ENCODE measurements around the gene MICAL2.

The MICAL2 gene

GRCh38 chr11:12157241-12157661 lies 46.9 kb downstream of the MICAL2 start:
- Histone ChIP-seq H3K79me2 (ENCODE audit: low read length) (no peaks in the 10 kb centered on the region), H3K36me3 (replicated peaks; ENCODE audit: low read depth, low read length) (no peaks in the 10 kb centered on the region), H3K4me3 (ENCODE audit: low read length) (no peak overlapping the region), H3K27ac (ENCODE audit: low read length) (no peak overlapping the region), H4K20me1 (ENCODE audit: insufficient read depth, low read length) (no peaks in the 10 kb centered on the region), H3K4me2 (ENCODE audit: low read length) (peak overlapping the region; percentile 13; the same call in 1 of the 2 replicates), H3K4me1 (ENCODE audit: low read length) (peaks cover 32% of the 10 kb centered on the region), H3K9me3 (ENCODE audit: insufficient read depth, low read length) (no peaks in the 10 kb centered on the region), H2AFZ (ENCODE audit: low read depth, low read length) (no peak overlapping the region), H3K9ac (ENCODE audit: low read length) (no peak overlapping the region), H3K27me3 (ENCODE audit: low read depth, low read length) (no peaks in the 10 kb centered on the region)
- TF ChIP-seq CTCF (IDR thresholded peaks at IDR 0.05; ENCODE audit: low read depth, low read length) (no peak), EZH2phosphoT487 (IDR thresholded peaks at IDR 0.05; ENCODE audit: low read depth) (no peak)

GRCh38 chr11:12158909-12159308 lies 48.5 kb downstream of the MICAL2 start:
- Histone ChIP-seq H3K36me3 (replicated peaks; ENCODE audit: low read depth, low read length) (no peaks in the 10 kb centered on the region), H3K9me3 (ENCODE audit: insufficient read depth, low read length) (no peaks in the 10 kb centered on the region), H3K4me2 (ENCODE audit: low read length) (peak overlapping the region; percentile 58), H3K27ac (ENCODE audit: low read length) (peak overlapping the region; percentile 82), H4K20me1 (ENCODE audit: insufficient read depth, low read length) (no peaks in the 10 kb centered on the region), H2AFZ (ENCODE audit: low read depth, low read length) (peak overlapping the region; percentile 75), H3K4me1 (ENCODE audit: low read length) (peaks cover 32% of the 10 kb centered on the region), H3K27me3 (ENCODE audit: low read depth, low read length) (no peaks in the 10 kb centered on the region), H3K79me2 (ENCODE audit: low read length) (no peaks in the 10 kb centered on the region), H3K4me3 (ENCODE audit: low read length) (no peak overlapping the region), H3K9ac (ENCODE audit: low read length) (no peak overlapping the region)
- no peak for TF ChIP-seq CTCF (IDR thresholded peaks at IDR 0.05; ENCODE audit: low read depth, low read length)
- no peak for TF ChIP-seq EZH2phosphoT487 (IDR thresholded peaks at IDR 0.05; ENCODE audit: low read depth)

GRCh38 chr11:12159351-12160099 lies 49.1 kb downstream of the MICAL2 start:
- Histone ChIP-seq H2AFZ (ENCODE audit: low read depth, low read length) (peak overlapping the region; percentile 75), H3K79me2 (ENCODE audit: low read length) (no peaks in the 10 kb centered on the region), H3K27ac (ENCODE audit: low read length) (peak overlapping the region; percentile 82), H3K4me1 (ENCODE audit: low read length) (peaks cover 32% of the 10 kb centered on the region), H3K36me3 (replicated peaks; ENCODE audit: low read depth, low read length) (no peaks in the 10 kb centered on the region), H3K9ac (ENCODE audit: low read length) (peak overlapping the region; percentile 36), H3K9me3 (ENCODE audit: insufficient read depth, low read length) (no peaks in the 10 kb centered on the region), H3K4me2 (ENCODE audit: low read length) (peak overlapping the region; percentile 58), H3K4me3 (ENCODE audit: low read length) (peak overlapping the region; percentile 19), H3K27me3 (ENCODE audit: low read depth, low read length) (no peaks in the 10 kb centered on the region), H4K20me1 (ENCODE audit: insufficient read depth, low read length) (no peaks in the 10 kb centered on the region)
- TF ChIP-seq EZH2phosphoT487 (IDR thresholded peaks at IDR 0.05; ENCODE audit: low read depth) (no peak), CTCF (IDR thresholded peaks at IDR 0.05; ENCODE audit: low read depth, low read length) (no peak)

GRCh38 chr11:12160231-12160630 lies 49.8 kb downstream of the MICAL2 start:
- H3K9ac ChIP-seq (ENCODE audit: low read length): peak overlapping the region; percentile 36; the same call in 1 of the 2 replicates

More at GRCh38 chr11:12160231-12160630, 49.8 kb downstream of the MICAL2 start:
- Histone ChIP-seq H4K20me1 (ENCODE audit: insufficient read depth, low read length) (no peaks in the 10 kb centered on the region), H2AFZ (ENCODE audit: low read depth, low read length) (no peak overlapping the region), H3K36me3 (replicated peaks; ENCODE audit: low read depth, low read length) (no peaks in the 10 kb centered on the region), H3K79me2 (ENCODE audit: low read length) (no peaks in the 10 kb centered on the region), H3K27ac (ENCODE audit: low read length) (peak overlapping the region; percentile 82), H3K4me2 (ENCODE audit: low read length) (peak overlapping the region; percentile 58), H3K9me3 (ENCODE audit: insufficient read depth, low read length) (no peaks in the 10 kb centered on the region), H3K4me1 (ENCODE audit: low read length) (peaks cover 32% of the 10 kb centered on the region), H3K4me3 (ENCODE audit: low read length) (no peak overlapping the region), H3K27me3 (ENCODE audit: low read depth, low read length) (no peaks in the 10 kb centered on the region)
- TF ChIP-seq EZH2phosphoT487 (IDR thresholded peaks at IDR 0.05; ENCODE audit: low read depth) (no peak), CTCF (IDR thresholded peaks at IDR 0.05; ENCODE audit: low read depth, low read length) (no peak)
